Karpas-422 (cell line): Measurements from ENCODE around the gene TBC1D17. TPM values are rescaled to one million over a fixed set of nuclear protein-coding genes. Genes with fewer than 3 reads are reported as not detected.

Source experiments
- DNase-seq: peaks from one replicate; pipeline ENCODE4 v3.0.0-alpha.2; 2015
- H2AFZ ChIP-seq: fragments of 200-600 bp; sonication (generic); 2 replicates; pipeline ENCODE4 v1.6.1; 2014; ENCODE audit warnings: antibody characterized with exemption, low read length, mixed read lengths
- H3K27ac ChIP-seq: fragments of 200-600 bp; sonication (generic); 2 replicates; pipeline ENCODE4 v1.5.1; 2014; ENCODE audit warnings: mild to moderate bottlenecking, low read length, moderate library complexity
- H3K27me3 ChIP-seq: fragments of 200-600 bp; sonication (generic); 2 replicates; pipeline ENCODE4 v1.6.1; 2014; ENCODE audit warnings: low read length, mixed read lengths
- H3K36me3 ChIP-seq: fragments of 200-600 bp; sonication (generic); 2 replicates; pipeline ENCODE4 v1.6.1; 2014; ENCODE audit warnings: low read length, mixed read lengths; ENCODE audit not compliant: insufficient read depth
- H3K4me1 ChIP-seq: fragments of 200-600 bp; sonication (generic); 2 replicates; pipeline ENCODE4 v1.6.1; 2014; ENCODE audit warnings: mild to moderate bottlenecking, low read length, mixed read lengths
- H3K4me2 ChIP-seq: fragments of 200-600 bp; sonication (generic); 2 replicates; pipeline ENCODE4 v1.6.1; 2014; ENCODE audit warnings: low read length, low read depth, mild to moderate bottlenecking; ENCODE audit not compliant: poor library complexity, severe bottlenecking
- H3K4me3 ChIP-seq: fragments of 200-600 bp; sonication (generic); 2 replicates; pipeline ENCODE4 v1.5.1; 2014; ENCODE audit warnings: mild to moderate bottlenecking, antibody characterized with exemption, low read length, mixed read lengths
- H3K79me2 ChIP-seq: fragments of 200-600 bp; sonication (generic); 2 replicates; pipeline ENCODE4 v1.6.1; 2014; ENCODE audit warnings: mild to moderate bottlenecking, low read length, mixed read lengths
- H3K9ac ChIP-seq: fragments of 200-600 bp; sonication (generic); 2 replicates; pipeline ENCODE4 v1.6.0; 2014; ENCODE audit warnings: low read length
- H3K9me2 ChIP-seq: fragments of 200-600 bp; sonication (generic), shearing (Covaris generic); replicated peaks from 2 replicates; pipeline ENCODE4 v1.6.0; 2014; ENCODE audit warnings: mild to moderate bottlenecking, low read length, moderate library complexity; ENCODE audit not compliant: insufficient read depth
- H3K9me3 ChIP-seq: fragments of 300-700, 200-600 bp; sonication (generic); 2 replicates; pipeline ENCODE4 v1.6.1; 2014; ENCODE audit warnings: low read length, mixed read lengths
- H4K20me1 ChIP-seq: fragments of 200-600 bp; sonication (generic); 2 replicates; pipeline ENCODE4 v1.6.1; 2014; ENCODE audit warnings: mild to moderate bottlenecking, antibody characterized with exemption, low read length, low read depth; ENCODE audit not compliant: insufficient read depth
- total RNA-seq: library from RNA; depleted of rRNA; stranded (reverse); fragments of >200 nt; shearing (Covaris generic); gene quantifications from 2 replicates; pipeline ENCODE4 v1.2.3, GENCODE V29; 2014; ENCODE audit warnings: low replicate concordance

TBC1D17 gene
- total RNA-seq, 1 experiment from 2014 or later, result 13.6 TPM

DNA sequence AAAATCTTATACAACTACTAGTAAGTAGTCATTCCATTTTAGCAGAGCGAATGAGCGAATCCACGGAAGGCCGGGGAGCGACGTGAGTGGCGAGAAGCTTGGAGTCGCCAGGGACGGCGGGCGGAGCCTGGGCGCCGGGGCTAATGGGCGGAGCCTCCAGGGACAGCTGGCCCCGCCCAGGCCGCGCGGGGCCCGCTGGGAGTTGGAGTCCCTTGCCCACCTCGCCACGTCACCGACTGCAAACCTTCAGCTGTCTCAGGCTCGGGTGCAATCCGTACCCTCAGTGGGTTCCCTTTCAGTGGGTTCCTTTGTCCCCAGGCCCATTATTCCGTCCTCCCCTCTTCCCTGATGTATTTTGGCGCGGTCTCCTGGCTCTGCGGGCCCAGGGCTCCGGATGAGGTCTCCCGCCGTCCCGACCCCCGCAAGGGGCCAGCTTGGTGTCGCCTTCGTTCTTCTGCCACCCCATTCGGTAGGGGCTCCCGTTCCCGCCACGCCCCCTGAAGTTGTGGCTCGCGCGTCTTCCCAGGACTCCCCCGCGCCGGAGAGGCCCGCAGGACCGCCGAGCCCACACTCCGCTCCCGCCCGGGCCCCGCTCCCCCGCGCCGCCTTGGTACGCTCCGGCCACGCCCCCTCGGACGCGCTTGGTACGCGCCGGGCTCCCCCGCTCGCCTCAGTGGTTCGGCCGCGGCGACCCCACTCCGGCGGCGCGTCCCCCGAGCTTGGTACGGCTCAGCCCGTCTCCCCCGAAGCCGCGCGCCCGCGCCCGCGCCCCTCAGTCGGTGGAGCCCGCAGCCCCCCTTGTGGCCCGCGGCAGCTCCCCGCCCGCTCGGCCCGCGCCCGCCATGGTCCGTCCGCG is 26.8 kb upstream of the TBC1D17 start, which contains the start of gene PTOV1:
PTOV1 (plus strand) TSS at position 673 of the 856 bp plus-strand sequence.
- H3K4me2 ChIP-seq, result peak within 1 kb of the TSS; percentile 92
- peaks cover 30% of the 10 kb centered on the region for H3K4me1 ChIP-seq
- peak within 1 kb of the TSS; percentile 87; the same call in 1 of the 2 replicates for H2AFZ ChIP-seq
- H4K20me1 ChIP-seq, result peaks cover 40% of the 10 kb centered on the region
- peaks cover 29% of the 10 kb centered on the region for H3K79me2 ChIP-seq
- DNase-seq, result peak; percentile 98
- H3K4me3 ChIP-seq, result peak within 1 kb of the TSS; percentile 72
- no peaks in the 10 kb centered on the region; the same call in 1 of the 2 replicates for H3K9me3 ChIP-seq
- peaks cover 3% of the 10 kb centered on the region for H3K36me3 ChIP-seq
- H3K9me2 ChIP-seq, result no peaks in the 10 kb centered on the region
- H3K9ac ChIP-seq, result peak within 1 kb of the TSS; percentile 85
- H3K27me3 ChIP-seq, result no peaks in the 10 kb centered on the region
- peak within 1 kb of the TSS; percentile 70 for H3K27ac ChIP-seq

DNA sequence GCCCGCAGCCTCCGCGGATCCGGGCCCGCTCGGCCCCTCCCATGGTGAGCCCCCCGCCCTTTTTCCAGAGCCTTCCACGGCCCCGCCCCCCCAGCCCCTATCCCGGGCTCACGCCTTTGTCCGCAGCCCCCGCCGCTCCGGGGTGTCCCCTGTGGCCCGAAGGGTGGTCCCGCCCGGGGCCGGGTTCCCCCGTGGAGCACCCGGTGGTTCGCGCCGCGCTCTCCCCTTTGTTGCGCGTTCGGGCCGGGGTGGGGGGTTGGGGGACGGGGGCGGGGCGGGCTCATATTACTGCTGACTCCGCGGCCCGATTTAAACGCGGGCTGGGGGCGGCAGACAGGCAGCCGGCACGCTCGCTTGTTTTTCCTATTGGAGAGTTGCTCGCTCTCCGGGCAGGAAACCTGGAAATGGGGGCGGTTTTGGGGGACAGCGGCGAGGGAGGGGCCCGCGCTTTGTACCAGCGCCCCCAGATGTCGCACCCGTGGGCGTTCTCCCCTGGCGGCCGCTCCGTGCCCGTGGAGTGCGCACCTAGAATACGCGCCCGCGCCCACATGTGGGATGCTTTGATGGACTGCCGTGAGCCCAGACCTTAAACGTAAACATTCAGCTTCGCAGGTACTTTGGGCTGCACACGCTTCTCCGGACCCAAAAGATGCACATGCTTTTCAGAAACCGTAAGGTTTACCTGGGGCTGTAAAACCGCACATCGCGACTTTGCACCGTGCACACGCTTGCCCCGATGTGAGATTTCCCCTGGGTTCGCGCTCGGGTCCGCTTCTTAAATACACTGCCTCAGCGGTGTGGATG is 25.8 kb upstream of the TBC1D17 start:
- Histone ChIP-seq H3K4me2 (peak overlapping the region; percentile 92), H4K20me1 (peaks cover 50% of the 10 kb centered on the region), H3K79me2 (peaks cover 29% of the 10 kb centered on the region), H3K4me1 (peaks cover 30% of the 10 kb centered on the region), H3K9ac (peak overlapping the region; percentile 85), H3K36me3 (peaks cover 8% of the 10 kb centered on the region), H3K9me3 (no peaks in the 10 kb centered on the region; the same call in 1 of the 2 replicates), H3K27me3 (no peaks in the 10 kb centered on the region), H3K27ac (peak overlapping the region; percentile 70; the same call in 1 of the 2 replicates), H3K4me3 (peak overlapping the region; percentile 72), H2AFZ (no peak overlapping the region), H3K9me2 (no peaks in the 10 kb centered on the region)
- peak; percentile 86 for DNase-seq

DNA sequence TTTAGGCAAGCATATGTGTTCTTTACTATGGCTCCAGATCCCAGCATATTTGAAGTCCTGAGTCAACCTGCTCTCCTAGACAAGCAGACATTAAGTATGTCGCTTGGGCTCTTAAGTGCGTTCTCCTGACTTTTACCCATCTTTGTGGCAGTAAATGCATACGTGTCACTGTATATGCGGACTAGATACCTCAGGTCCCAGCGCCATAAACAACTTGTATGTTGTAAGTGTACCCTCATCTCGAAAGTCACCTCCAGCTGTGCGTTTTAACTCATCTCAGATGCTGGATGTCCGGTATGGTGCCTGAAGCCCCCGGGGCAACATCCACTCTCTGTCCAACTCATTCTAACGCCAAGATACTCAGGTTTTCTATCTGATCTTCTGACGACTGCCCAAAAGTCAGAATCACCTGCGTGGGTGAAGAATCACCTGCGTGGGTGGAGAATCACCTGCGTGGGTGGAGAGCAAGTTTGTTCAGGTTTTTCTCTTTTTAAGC is 24.8 kb upstream of the TBC1D17 start:
- H3K27me3 ChIP-seq, result no peaks in the 10 kb centered on the region
- H3K79me2 ChIP-seq, result peaks cover 29% of the 10 kb centered on the region
- no peaks in the 10 kb centered on the region; the same call in 1 of the 2 replicates for H3K9me3 ChIP-seq
- peak overlapping the region; percentile 72 for H3K4me3 ChIP-seq
- peaks cover 50% of the 10 kb centered on the region for H4K20me1 ChIP-seq
- peak overlapping the region; percentile 85 for H3K9ac ChIP-seq
- H3K4me1 ChIP-seq, result peaks cover 30% of the 10 kb centered on the region
- no peaks in the 10 kb centered on the region for H3K9me2 ChIP-seq
- H3K36me3 ChIP-seq, result peaks cover 16% of the 10 kb centered on the region
- no peak overlapping the region for H3K27ac ChIP-seq
- H3K4me2 ChIP-seq, result peak overlapping the region; percentile 81
- H2AFZ ChIP-seq, result no peak overlapping the region
- DNase-seq, result peak; percentile 57

DNA sequence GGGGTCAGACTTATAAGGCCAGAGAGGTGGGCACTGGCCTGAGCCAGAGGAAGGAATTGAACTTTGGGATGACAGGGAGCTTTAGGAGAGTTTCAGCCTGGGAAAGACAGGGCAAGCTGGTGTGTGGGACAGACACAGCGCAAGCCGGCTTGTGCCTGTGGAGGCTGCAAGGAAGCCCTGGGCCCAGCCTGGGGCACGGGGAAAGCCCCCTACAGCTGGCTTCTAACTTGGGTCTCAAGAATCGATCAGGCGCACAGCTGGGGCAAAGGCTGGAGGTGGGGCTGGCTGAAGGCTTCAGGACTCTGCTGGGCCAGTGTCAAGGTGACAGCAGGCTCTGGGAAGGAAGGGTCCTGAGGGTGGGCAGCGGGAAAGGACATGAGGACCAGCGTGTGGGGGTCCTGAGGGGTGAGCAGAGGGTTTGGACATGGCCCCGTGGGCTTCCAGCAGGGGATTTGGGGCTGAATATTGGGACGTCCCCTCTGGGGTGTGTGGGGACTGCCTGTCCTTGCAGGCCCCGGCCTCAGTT is 23.6 kb upstream of the TBC1D17 start:
- no peak for DNase-seq
- Histone ChIP-seq H3K4me1 (peaks cover 30% of the 10 kb centered on the region), H3K27ac (no peak overlapping the region), H3K79me2 (peaks cover 29% of the 10 kb centered on the region), H3K27me3 (no peaks in the 10 kb centered on the region), H2AFZ (no peak overlapping the region), H4K20me1 (peaks cover 50% of the 10 kb centered on the region), H3K9me2 (no peaks in the 10 kb centered on the region), H3K9ac (no peak overlapping the region; the same call in none of the 2 replicates), H3K4me3 (no peak overlapping the region), H3K36me3 (peaks cover 28% of the 10 kb centered on the region), H3K9me3 (no peaks in the 10 kb centered on the region; the same call in 1 of the 2 replicates), H3K4me2 (no peak overlapping the region)

DNA sequence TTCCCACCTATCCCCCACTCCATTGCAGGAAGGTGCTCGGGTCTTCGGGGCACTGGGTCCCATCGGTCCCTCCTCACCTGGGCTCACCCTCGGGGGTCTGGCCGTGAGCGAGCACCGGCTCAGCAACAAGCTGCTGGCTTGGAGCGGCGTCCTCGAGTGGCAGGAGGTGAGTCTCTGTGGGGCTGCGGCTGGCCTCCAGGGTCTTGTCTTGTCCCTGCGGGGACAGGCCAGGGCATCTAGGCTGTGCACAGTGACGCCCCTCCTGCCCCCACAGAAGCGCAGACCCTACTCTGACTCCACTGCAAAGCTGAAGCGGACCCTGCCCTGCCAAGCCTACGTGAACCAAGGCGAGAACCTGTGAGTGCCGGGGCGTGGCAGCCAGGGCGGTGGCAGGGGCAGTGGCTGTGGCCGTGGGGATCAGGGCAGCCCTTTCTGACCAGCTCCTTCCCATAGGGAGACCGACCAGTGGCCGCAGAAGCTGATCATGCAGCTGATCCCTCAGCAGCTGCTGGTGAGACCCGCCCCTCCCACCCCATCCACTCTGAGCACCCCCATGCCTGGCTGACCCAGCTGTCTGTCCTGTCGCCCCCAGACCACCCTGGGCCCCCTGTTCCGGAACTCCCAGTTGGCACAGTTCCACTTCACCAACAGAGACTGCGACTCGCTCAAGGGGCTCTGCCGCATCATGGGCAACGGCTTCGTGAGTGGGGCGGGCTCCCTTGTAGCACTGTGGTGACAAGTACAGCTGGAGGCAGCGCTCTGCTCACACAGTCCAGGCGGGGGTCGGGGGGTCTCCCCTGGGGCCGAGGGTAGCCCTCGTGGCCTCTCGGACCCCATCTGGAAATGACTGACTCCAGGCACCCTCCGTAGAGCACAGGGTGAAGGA is 22.9 kb upstream of the TBC1D17 start:
- Histone ChIP-seq H3K9me2 (no peaks in the 10 kb centered on the region), H3K36me3 (peaks cover 29% of the 10 kb centered on the region), H3K9me3 (no peaks in the 10 kb centered on the region), H3K4me1 (peaks cover 30% of the 10 kb centered on the region), H3K79me2 (peaks cover 29% of the 10 kb centered on the region), H3K9ac (no peak overlapping the region), H2AFZ (no peak overlapping the region), H3K27ac (no peak overlapping the region), H3K4me2 (no peak overlapping the region), H3K27me3 (no peaks in the 10 kb centered on the region), H3K4me3 (no peak overlapping the region), H4K20me1 (peaks cover 50% of the 10 kb centered on the region)
- DNase-seq, result no peak

DNA sequence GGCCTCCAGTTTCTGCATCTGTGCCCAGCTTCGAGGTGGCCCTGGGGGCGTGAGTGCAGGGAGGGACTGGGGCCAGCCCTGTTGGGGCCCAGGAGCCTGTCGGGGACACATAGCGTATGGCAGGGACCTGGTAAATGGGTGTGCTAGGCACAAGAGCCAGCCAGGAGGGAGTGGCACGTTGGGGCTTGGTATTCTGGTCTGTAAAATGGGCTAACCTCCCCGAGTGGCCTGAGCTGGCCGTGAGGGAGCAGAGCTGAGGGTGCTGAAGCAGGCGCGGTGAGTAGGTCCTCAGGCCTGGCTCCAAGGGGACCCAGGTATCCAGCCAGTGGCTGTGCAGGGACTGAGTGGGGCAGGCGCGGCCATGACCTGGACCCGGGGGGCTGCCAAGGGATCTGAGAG is 22.2 kb upstream of the TBC1D17 start:
- Histone ChIP-seq H3K4me1 (peaks cover 26% of the 10 kb centered on the region), H3K36me3 (peaks cover 29% of the 10 kb centered on the region; the same call in 1 of the 2 replicates), H3K27me3 (no peaks in the 10 kb centered on the region), H3K27ac (no peak overlapping the region), H3K4me3 (no peak overlapping the region), H3K9ac (no peak overlapping the region), H3K4me2 (no peak overlapping the region), H2AFZ (no peak overlapping the region), H3K9me2 (no peaks in the 10 kb centered on the region), H3K79me2 (peaks cover 29% of the 10 kb centered on the region), H4K20me1 (peaks cover 45% of the 10 kb centered on the region), H3K9me3 (no peaks in the 10 kb centered on the region)
- DNase-seq, result peak; percentile 70
